ENCODE data around the gene GP1BB.

DNA sequence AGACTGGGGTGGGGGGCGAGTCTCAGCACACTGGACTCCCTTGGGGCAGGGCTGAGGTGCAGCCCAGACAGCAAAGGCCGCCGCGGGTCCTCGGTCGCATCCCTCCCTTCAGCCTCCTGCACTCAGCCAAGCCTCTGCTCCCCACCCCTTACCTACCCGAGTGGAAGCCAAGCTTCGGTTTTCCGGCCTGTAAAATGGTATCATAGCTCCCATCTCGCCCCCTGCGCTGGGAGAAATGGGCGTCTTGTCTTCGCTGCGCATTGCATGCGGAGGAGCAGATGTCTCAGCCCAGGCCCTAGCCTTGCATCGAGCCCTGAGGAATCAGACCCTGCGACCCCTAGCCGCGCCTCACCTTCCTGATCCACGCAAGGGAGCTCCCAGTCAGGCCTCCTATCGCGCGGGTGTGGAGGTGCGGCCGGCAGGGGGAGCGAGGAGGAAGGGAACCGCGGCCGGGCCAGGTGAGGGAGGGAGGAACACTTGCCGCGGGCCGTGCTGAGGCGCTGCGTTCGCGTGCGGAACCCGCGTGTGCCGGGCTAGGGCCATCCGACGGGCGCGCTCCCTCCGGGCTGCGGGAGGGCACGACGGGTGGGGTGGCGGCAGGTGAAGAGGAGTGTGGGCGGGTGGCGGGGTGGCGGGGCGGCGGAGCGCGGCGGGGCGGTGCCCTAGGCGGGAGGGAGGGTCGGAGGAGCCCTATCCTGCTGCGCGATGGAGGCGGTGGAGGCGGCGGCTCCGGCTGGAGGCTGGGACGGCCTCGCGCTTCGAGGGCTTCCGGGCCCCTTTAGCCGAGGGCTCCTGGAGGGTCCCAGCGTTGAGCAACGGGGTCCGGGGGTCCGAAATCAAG lies 33.2 kb downstream of the GP1BB start:
- TF ChIP-seq, protein P1, sequence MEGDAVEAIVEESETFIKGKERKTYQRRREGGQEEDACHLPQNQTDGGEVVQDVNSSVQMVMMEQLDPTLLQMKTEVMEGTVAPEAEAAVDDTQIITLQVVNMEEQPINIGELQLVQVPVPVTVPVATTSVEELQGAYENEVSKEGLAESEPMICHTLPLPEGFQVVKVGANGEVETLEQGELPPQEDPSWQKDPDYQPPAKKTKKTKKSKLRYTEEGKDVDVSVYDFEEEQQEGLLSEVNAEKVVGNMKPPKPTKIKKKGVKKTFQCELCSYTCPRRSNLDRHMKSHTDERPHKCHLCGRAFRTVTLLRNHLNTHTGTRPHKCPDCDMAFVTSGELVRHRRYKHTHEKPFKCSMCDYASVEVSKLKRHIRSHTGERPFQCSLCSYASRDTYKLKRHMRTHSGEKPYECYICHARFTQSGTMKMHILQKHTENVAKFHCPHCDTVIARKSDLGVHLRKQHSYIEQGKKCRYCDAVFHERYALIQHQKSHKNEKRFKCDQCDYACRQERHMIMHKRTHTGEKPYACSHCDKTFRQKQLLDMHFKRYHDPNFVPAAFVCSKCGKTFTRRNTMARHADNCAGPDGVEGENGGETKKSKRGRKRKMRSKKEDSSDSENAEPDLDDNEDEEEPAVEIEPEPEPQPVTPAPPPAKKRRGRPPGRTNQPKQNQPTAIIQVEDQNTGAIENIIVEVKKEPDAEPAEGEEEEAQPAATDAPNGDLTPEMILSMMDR (conservative IDR thresholded peaks at IDR 0.05 in 1 of 2, IDR thresholded peaks at IDR 0.05 in 1 of 2; ENCODE audit: extremely low read depth in 1 of 2, insufficient read depth in 1 of 2, low read depth in 1 of 2, low read length in 2 of 2), result peak; percentile 44 to 75
- TF ChIP-seq EZH2 (IDR thresholded peaks at IDR 0.05; ENCODE audit: borderline replicate concordance, low read length), result no peak

Measured in mammary epithelial cell (primary cell).